Measurements from ENCODE around the gene TMEM239.

DNA sequence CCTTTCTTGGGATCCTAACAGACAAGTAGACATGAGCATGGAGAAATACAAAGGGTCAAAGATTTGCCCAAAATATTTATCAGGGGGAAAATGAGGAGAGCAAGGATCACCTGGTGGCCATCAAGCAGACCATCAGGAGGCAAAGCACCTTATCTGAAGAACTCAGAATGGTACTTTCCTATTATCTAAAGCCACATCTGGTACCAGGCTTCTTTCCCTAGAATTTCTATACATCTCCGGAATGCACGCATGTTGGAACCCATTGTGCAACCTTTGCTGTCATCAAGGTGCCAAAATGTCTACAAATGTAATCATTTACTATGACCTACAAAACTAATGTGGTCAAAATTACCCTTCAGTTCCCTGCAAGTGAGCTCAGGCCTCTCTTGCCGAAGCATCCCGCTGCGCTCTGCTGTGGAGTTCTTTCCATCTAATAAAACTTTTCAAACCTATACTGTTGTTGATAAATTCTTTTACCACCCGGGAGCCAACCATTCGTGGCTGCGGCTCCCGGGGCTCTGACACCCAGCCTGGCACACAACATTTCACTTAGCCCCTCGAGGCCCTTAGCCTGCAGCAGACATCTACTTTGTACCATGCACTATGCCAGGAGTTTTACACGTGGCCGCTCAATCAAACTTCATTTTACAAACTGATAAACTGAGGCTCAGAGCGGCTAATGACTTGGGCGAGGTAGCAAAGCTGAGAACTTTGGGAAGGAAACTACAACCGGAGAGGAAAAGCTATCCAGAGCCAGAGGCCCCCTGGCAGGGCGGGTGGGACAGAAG, 11.9 kb upstream of the TMEM239 start:
- no peak for TF ChIP-seq POLR2A (IDR thresholded peaks at IDR 0.05)
- TF ChIP-seq, protein P1, sequence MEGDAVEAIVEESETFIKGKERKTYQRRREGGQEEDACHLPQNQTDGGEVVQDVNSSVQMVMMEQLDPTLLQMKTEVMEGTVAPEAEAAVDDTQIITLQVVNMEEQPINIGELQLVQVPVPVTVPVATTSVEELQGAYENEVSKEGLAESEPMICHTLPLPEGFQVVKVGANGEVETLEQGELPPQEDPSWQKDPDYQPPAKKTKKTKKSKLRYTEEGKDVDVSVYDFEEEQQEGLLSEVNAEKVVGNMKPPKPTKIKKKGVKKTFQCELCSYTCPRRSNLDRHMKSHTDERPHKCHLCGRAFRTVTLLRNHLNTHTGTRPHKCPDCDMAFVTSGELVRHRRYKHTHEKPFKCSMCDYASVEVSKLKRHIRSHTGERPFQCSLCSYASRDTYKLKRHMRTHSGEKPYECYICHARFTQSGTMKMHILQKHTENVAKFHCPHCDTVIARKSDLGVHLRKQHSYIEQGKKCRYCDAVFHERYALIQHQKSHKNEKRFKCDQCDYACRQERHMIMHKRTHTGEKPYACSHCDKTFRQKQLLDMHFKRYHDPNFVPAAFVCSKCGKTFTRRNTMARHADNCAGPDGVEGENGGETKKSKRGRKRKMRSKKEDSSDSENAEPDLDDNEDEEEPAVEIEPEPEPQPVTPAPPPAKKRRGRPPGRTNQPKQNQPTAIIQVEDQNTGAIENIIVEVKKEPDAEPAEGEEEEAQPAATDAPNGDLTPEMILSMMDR (IDR thresholded peaks at IDR 0.05), result no peak
